ENCODE data around the gene CTNNA2.

The CTNNA2 gene

DNA sequence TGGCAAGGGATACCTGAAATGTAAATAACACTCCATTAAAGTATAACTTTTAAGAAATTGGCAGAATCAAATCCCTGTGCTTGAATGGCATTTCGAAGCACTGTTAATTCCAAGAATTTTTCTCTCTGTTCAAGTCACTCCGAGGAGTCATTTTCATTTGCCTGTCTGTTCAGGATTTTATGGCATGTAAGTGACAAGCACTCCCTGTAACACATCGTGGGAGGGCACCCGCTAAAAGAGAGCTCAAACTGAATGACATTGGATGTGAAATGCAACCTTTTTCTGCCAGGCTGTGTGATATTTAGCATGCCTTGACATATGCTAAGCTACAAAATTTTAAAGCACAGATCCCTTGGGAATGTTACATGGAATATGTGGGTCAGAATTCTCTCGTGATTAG lies 452.1 kb downstream of the CTNNA2 start:
- no peaks in the 10 kb centered on the region for H3K27me3 ChIP-seq (ENCODE audit: control insufficient read depth in 1 of 2, insufficient read depth in 1 of 2, low read length in 2 of 2)
- no peak overlapping the region for H3K4me2 ChIP-seq (ENCODE audit: low read length, poor library complexity, severe bottlenecking)
- no peak overlapping the region for H2AK5ac ChIP-seq (ENCODE audit: low read length, severe bottlenecking)
- no peaks in the 10 kb centered on the region for H3K4me1 ChIP-seq (ENCODE audit: control insufficient read depth, insufficient read depth, low read depth, low read length)
- no peak overlapping the region for H3K23ac ChIP-seq (ENCODE audit: low read length in 2 of 2)
- H3K18ac ChIP-seq (ENCODE audit: low read depth in 1 of 2, low read length in 2 of 2) = no peak overlapping the region
- no peaks in the 10 kb centered on the region for H3K36me3 ChIP-seq (ENCODE audit: control insufficient read depth in 1 of 2, insufficient read depth in 2 of 2, low read depth in 1 of 2, low read length in 2 of 2)
- H4K8ac ChIP-seq (ENCODE audit: low read length) = no peak overlapping the region
- H3K4me3 ChIP-seq (ENCODE audit: insufficient read depth in 1 of 2, low read depth in 1 of 2, low read length in 2 of 2) = no peak overlapping the region
- H3K4ac ChIP-seq (ENCODE audit: low read depth in 1 of 2, low read length in 2 of 2) = no peak overlapping the region
- H3K14ac ChIP-seq (ENCODE audit: low read length in 2 of 2) = no peak overlapping the region
- H4K91ac ChIP-seq (ENCODE audit: low read length) = no peak overlapping the region
- 73% methylated on average over 4 of the region's 5 CpGs for WGBS
- H2BK120ac ChIP-seq (ENCODE audit: low read depth, low read length) = no peak overlapping the region
- no peak overlapping the region for H2BK5ac ChIP-seq (ENCODE audit: low read depth, low read length, poor library complexity, severe bottlenecking)
- no peak overlapping the region for H2AFZ ChIP-seq (ENCODE audit: low read depth, low read length)
- H3K27ac ChIP-seq (ENCODE audit: low read length, poor library complexity, severe bottlenecking) = no peak overlapping the region
- no peaks in the 10 kb centered on the region for H3K79me1 ChIP-seq (replicated peaks; ENCODE audit: low read length, poor library complexity, severe bottlenecking)
- DNase-seq = no peak
- H3K9me3 ChIP-seq (ENCODE audit: control insufficient read depth, low read length) = no peaks in the 10 kb centered on the region
- no peak overlapping the region for H3K9ac ChIP-seq (ENCODE audit: low read length)
- H2BK15ac ChIP-seq (ENCODE audit: low read depth, poor library complexity, severe bottlenecking) = no peak overlapping the region
- H2BK12ac ChIP-seq (ENCODE audit: low read length in 2 of 2) = no peak overlapping the region

DNA sequence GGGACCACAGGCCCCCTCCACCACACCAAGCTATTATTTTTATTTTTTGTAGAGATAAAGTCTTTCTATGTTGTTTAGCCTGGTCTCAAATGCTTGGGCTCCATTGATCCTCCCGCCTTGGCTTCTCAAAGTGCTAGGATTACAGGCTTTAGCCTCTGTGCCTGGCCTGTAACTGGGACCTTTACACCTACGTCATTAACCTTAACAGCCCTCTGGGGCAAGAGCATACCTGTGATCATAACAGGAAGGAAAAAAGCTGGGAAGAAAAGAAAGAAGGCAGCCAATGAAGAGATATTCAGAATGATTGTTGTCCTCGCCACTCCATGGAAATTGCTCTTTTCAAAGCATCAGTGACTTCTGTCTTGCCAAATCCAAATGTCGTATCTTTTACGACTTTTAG lies 453.5 kb downstream of the CTNNA2 start:
- Histone ChIP-seq H3K27me3 (ENCODE audit: control insufficient read depth in 1 of 2, insufficient read depth in 1 of 2, low read length in 2 of 2) (no peaks in the 10 kb centered on the region), H3K14ac (ENCODE audit: low read length in 2 of 2) (no peak overlapping the region), H3K23ac (ENCODE audit: low read length in 2 of 2) (no peak overlapping the region), H3K27ac (ENCODE audit: low read length, poor library complexity, severe bottlenecking) (no peak overlapping the region), H3K4me3 (ENCODE audit: insufficient read depth in 1 of 2, low read depth in 1 of 2, low read length in 2 of 2) (no peak overlapping the region), H3K79me1 (replicated peaks; ENCODE audit: low read length, poor library complexity, severe bottlenecking) (no peaks in the 10 kb centered on the region), H3K9ac (ENCODE audit: low read length) (no peak overlapping the region), H2BK15ac (ENCODE audit: low read depth, poor library complexity, severe bottlenecking) (no peak overlapping the region), H2AFZ (ENCODE audit: low read depth, low read length) (no peak overlapping the region), H2AK5ac (ENCODE audit: low read length, severe bottlenecking) (no peak overlapping the region), H3K18ac (ENCODE audit: low read depth in 1 of 2, low read length in 2 of 2) (no peak overlapping the region), H4K91ac (ENCODE audit: low read length) (no peak overlapping the region), H3K9me3 (ENCODE audit: control insufficient read depth, low read length) (no peaks in the 10 kb centered on the region), H2BK5ac (ENCODE audit: low read depth, low read length, poor library complexity, severe bottlenecking) (no peak overlapping the region), H3K36me3 (ENCODE audit: control insufficient read depth in 1 of 2, insufficient read depth in 2 of 2, low read depth in 1 of 2, low read length in 2 of 2) (no peaks in the 10 kb centered on the region), H2BK120ac (ENCODE audit: low read depth, low read length) (no peak overlapping the region), H3K4me1 (ENCODE audit: control insufficient read depth, insufficient read depth, low read depth, low read length) (no peaks in the 10 kb centered on the region), H3K4me2 (ENCODE audit: low read length, poor library complexity, severe bottlenecking) (no peak overlapping the region), H2BK12ac (ENCODE audit: low read length in 2 of 2) (no peak overlapping the region), H4K8ac (ENCODE audit: low read length) (no peak overlapping the region), H3K4ac (ENCODE audit: low read depth in 1 of 2, low read length in 2 of 2) (no peak overlapping the region)
- 89% methylated on average over 4 of the region's 5 CpGs for WGBS
- DNase-seq = no peak

DNA sequence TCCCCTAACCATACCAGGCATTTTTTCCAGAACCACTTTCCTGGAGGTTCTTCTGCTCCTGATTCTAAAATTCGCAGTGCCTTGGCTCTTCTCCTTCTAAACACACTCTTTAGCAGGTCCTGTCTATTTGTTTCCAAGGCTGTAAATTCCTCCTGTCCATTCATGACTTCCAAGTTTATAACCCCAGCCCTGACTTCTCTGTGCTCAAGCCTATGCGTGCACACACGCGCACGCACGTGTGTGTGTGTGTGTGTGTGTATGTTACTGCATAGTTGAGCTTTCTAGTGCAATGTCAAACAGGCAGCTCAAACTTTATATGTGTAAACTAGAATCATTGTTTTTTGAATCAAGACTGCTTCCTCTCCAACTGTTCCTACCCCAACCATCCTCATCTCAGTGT lies 454.0 kb downstream of the CTNNA2 start:
- H3K23ac ChIP-seq (ENCODE audit: low read length in 2 of 2) = no peak overlapping the region
- no peak overlapping the region for H2BK12ac ChIP-seq (ENCODE audit: low read length in 2 of 2)
- H3K36me3 ChIP-seq (ENCODE audit: control insufficient read depth in 1 of 2, insufficient read depth in 2 of 2, low read depth in 1 of 2, low read length in 2 of 2) = no peaks in the 10 kb centered on the region
- H3K4ac ChIP-seq (ENCODE audit: low read depth in 1 of 2, low read length in 2 of 2) = no peak overlapping the region
- no peak overlapping the region for H3K4me3 ChIP-seq (ENCODE audit: insufficient read depth in 1 of 2, low read depth in 1 of 2, low read length in 2 of 2)
- H4K8ac ChIP-seq (ENCODE audit: low read length) = no peak overlapping the region
- H2BK5ac ChIP-seq (ENCODE audit: low read depth, low read length, poor library complexity, severe bottlenecking) = no peak overlapping the region
- H3K27me3 ChIP-seq (ENCODE audit: control insufficient read depth in 1 of 2, insufficient read depth in 1 of 2, low read length in 2 of 2) = no peaks in the 10 kb centered on the region
- no peaks in the 10 kb centered on the region for H3K9me3 ChIP-seq (ENCODE audit: control insufficient read depth, low read length)
- DNase-seq = no peak
- H2AK5ac ChIP-seq (ENCODE audit: low read length, severe bottlenecking) = no peak overlapping the region
- no peaks in the 10 kb centered on the region for H3K4me1 ChIP-seq (ENCODE audit: control insufficient read depth, insufficient read depth, low read depth, low read length)
- no peak overlapping the region for H2AFZ ChIP-seq (ENCODE audit: low read depth, low read length)
- H3K4me2 ChIP-seq (ENCODE audit: low read length, poor library complexity, severe bottlenecking) = no peak overlapping the region
- no peak overlapping the region for H4K91ac ChIP-seq (ENCODE audit: low read length)
- H3K9ac ChIP-seq (ENCODE audit: low read length) = no peak overlapping the region
- H2BK15ac ChIP-seq (ENCODE audit: low read depth, poor library complexity, severe bottlenecking) = no peak overlapping the region
- no peak overlapping the region for H3K18ac ChIP-seq (ENCODE audit: low read depth in 1 of 2, low read length in 2 of 2)
- no peaks in the 10 kb centered on the region for H3K79me1 ChIP-seq (replicated peaks; ENCODE audit: low read length, poor library complexity, severe bottlenecking)
- 78% methylated on average over 3 of the region's 6 CpGs for WGBS
- no peak overlapping the region for H3K27ac ChIP-seq (ENCODE audit: low read length, poor library complexity, severe bottlenecking)
- H2BK120ac ChIP-seq (ENCODE audit: low read depth, low read length) = no peak overlapping the region
- no peak overlapping the region for H3K14ac ChIP-seq (ENCODE audit: low read length in 2 of 2)

- Histone ChIP-seq H3K14ac (ENCODE audit: low read length in 2 of 2) (no peak overlapping the region), H2BK15ac (ENCODE audit: low read depth, poor library complexity, severe bottlenecking) (no peak overlapping the region), H3K9me3 (ENCODE audit: control insufficient read depth, low read length) (no peaks in the 10 kb centered on the region), H3K9ac (ENCODE audit: low read length) (no peak overlapping the region), H3K27me3 (ENCODE audit: control insufficient read depth in 1 of 2, insufficient read depth in 1 of 2, low read length in 2 of 2) (no peaks in the 10 kb centered on the region), H3K23ac (ENCODE audit: low read length in 2 of 2) (no peak overlapping the region), H3K4me1 (ENCODE audit: control insufficient read depth, insufficient read depth, low read depth, low read length) (no peaks in the 10 kb centered on the region), H3K4me2 (ENCODE audit: low read length, poor library complexity, severe bottlenecking) (no peak overlapping the region), H2BK12ac (ENCODE audit: low read length in 2 of 2) (no peak overlapping the region), H3K27ac (ENCODE audit: low read length, poor library complexity, severe bottlenecking) (no peak overlapping the region), H3K18ac (ENCODE audit: low read depth in 1 of 2, low read length in 2 of 2) (no peak overlapping the region), H2AK5ac (ENCODE audit: low read length, severe bottlenecking) (no peak overlapping the region), H4K8ac (ENCODE audit: low read length) (no peak overlapping the region), H4K91ac (ENCODE audit: low read length) (no peak overlapping the region), H2BK120ac (ENCODE audit: low read depth, low read length) (no peak overlapping the region), H2AFZ (ENCODE audit: low read depth, low read length) (no peak overlapping the region), H2BK5ac (ENCODE audit: low read depth, low read length, poor library complexity, severe bottlenecking) (no peak overlapping the region), H3K36me3 (ENCODE audit: control insufficient read depth in 1 of 2, insufficient read depth in 2 of 2, low read depth in 1 of 2, low read length in 2 of 2) (no peaks in the 10 kb centered on the region), H3K79me1 (replicated peaks; ENCODE audit: low read length, poor library complexity, severe bottlenecking) (no peaks in the 10 kb centered on the region), H3K4me3 (ENCODE audit: insufficient read depth in 1 of 2, low read depth in 1 of 2, low read length in 2 of 2) (no peak overlapping the region), H3K4ac (ENCODE audit: low read depth in 1 of 2, low read length in 2 of 2) (no peak overlapping the region)
- 83% methylated on average over 2 of the region's 2 CpGs for WGBS
- no peak for DNase-seq
These were observed 459.0 kb downstream of the CTNNA2 start for GRCh38 chr2:79971807-79972206.
